GM12865 (cell line): ENCODE results near the gene IQGAP3.
"Not testable (repeated sequence)": the region's sequence is repeated elsewhere in the genome, so short reads cannot be mapped to it uniquely, and the experiment has no call there.

ENCODE experiments used
- DNase-seq: peaks from one replicate; pipeline ENCODE4 v3.0.0; 2010; ENCODE audit warnings: low read depth
- H3K4me3 ChIP-seq: 2 replicates; pipeline ENCODE4 v1.5.1; 2011; ENCODE audit warnings: mild to moderate bottlenecking, low read depth, low read length, control low read depth
- CTCF ChIP-seq: IDR thresholded peaks from 2 replicates; pipeline ENCODE4 v1.5.1; 2011; ENCODE audit warnings: low read length, control low read depth, low read depth, inconsistent platforms; ENCODE audit not compliant: insufficient read depth; ENCODE audit errors: missing control alignments

The IQGAP3 gene

GRCh38 chr1:156608981-156609380, 36.6 kb upstream of the IQGAP3 start:
- H3K4me3 ChIP-seq: no peak overlapping the region
- peak; percentile 69 for TF ChIP-seq CTCF
- DNase-seq: peak; percentile 69

GRCh38 chr1:156608036-156608674, 35.8 kb upstream of the IQGAP3 start:
- DNase-seq: peak; percentile 86
- peak; percentile 83 for TF ChIP-seq CTCF
- H3K4me3 ChIP-seq: no peak overlapping the region

- not testable (repeated sequence) for H3K4me3 ChIP-seq, DNase-seq
These were observed 35.0 kb upstream of the IQGAP3 start for GRCh38 chr1:156607344-156607743.

DNA sequence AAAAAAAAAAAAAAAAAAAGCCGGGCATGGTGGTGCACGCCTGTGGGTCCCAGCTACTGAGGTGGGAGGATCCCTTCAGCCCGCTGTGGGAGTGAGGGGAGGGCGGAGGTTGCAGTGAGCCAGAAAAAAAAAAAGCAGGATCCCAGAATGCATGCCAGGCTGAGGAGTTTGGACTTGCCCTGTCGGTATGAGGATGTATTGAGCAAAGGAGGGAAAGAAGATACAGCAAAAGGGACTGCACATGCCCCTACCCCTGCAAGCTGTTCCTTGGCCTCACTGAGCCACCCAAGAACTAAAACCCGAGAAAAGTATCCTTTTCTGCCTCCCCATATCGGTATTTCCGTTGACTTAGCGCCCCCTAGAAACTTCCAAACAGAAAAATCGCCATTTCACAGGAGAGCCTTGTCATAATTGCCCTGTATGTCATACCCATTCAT, 30.2 kb upstream of the IQGAP3 start:
- peak; percentile 43 for DNase-seq
- H3K4me3 ChIP-seq: peak overlapping the region; percentile 100
- peak; percentile 47 for TF ChIP-seq CTCF

DNA sequence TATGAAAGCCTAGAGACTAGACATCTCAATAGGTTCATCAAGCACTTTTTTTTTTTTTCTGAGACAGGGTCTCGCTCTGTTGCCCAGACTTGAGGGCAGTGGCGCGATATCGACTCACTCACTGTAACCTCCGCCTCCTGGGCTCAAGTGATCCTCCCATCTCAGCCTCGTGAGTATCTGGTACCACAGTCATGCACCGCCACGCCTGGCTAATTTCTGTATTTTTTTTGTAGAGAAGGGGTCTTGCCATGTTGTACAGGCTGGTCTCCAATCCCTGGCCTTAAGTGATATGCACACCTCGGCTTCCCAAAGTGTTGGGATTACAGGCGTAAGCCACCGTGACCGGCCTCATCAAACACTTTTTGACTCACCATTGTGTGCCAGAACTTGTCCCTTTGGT, 29.5 kb upstream of the IQGAP3 start:
- H3K4me3 ChIP-seq: peak overlapping the region; percentile 100
- no peak for TF ChIP-seq CTCF
- peak; percentile 65 for DNase-seq

- peak; percentile 91 for DNase-seq
- peak within 1 kb of the TSS; percentile 100 for H3K4me3 ChIP-seq
- TF ChIP-seq CTCF: no peak
These were observed 28.9 kb upstream of the IQGAP3 start, which contains the start of gene GPATCH4 for GRCh38 chr1:156601122-156601830. Gene GPATCH4 (minus strand): TSS chr1:156601479.

GRCh38 chr1:156600733-156601121, 28.4 kb upstream of the IQGAP3 start:
- TF ChIP-seq CTCF: no peak
- DNase-seq: peak; percentile 26
- H3K4me3 ChIP-seq: peak overlapping the region; percentile 100
